PC-3 (cell line): ENCODE results near the gene FRK. TPM values are rescaled to one million over a fixed set of nuclear protein-coding genes. Genes with fewer than 3 reads are reported as not detected.
A peak's percentile ranks its signal among the peaks of the same experiment; 100 is the strongest.

ENCODE experiments used
- ATAC-seq: fragments of 200-7000 bp; cut with Tn5 transposase; 2 replicates; pipeline ENCODE4 v1.9.1; 2020; ENCODE audit warnings: mild to moderate bottlenecking, moderate library complexity
- BruUV-seq: library from RNA; stranded (reverse); fragments of 400-500 nt; replicated peaks from 2 replicates; lab custom pipeline; 2021; lab: Mats Ljungman, UMichigan
- CTCF ChIA-PET: fragments of 300-600 bp; sonication (Branson Sonifier 250); formaldehyde crosslinking; loops from one replicate; lab custom pipeline; 2022; ENCODE audit warnings: antibody characterized with exemption; lab: Charles Lee
- POLR2A ChIA-PET: fragments of 300-600 bp; sonication (Branson Sonifier 250); formaldehyde crosslinking; loops from one replicate; lab custom pipeline; 2022; ENCODE audit warnings: antibody characterized with exemption; ENCODE audit not compliant: unreplicated experiment; lab: Charles Lee
- DNase-seq: peaks from one replicate; pipeline ENCODE4 v3.0.0-alpha.2; 2015
- H2AFZ ChIP-seq: fragments of 300-600 bp; sonication (generic); 2 replicates; pipeline ENCODE4 v1.6.0; 2016; ENCODE audit warnings: antibody characterized with exemption, low read length
- H3F3A ChIP-seq: fragments of 300-600 bp; sonication (generic); one replicate; pipeline ENCODE4 v1.6.0; 2017; ENCODE audit warnings: antibody characterized with exemption, low read length, control low read depth, mild to moderate bottlenecking; ENCODE audit not compliant: unreplicated experiment
- H3K27ac ChIP-seq: fragments of 300-600 bp; sonication (generic); 2 replicates; pipeline ENCODE4 v1.5.1; 2016; ENCODE audit warnings: mild to moderate bottlenecking, low read length
- H3K27me3 ChIP-seq: fragments of 300-600 bp; sonication (generic); 2 replicates; pipeline ENCODE4 v1.6.1; 2016; ENCODE audit warnings: low read length, mixed read lengths
- H3K36me3 ChIP-seq: fragments of 300-600 bp; sonication (generic); 2 replicates; pipeline ENCODE4 v1.6.1; 2016; ENCODE audit warnings: low read depth, mixed run types, low read length, mixed read lengths
- H3K4me1 ChIP-seq: fragments of 300-600 bp; sonication (generic); 2 replicates; pipeline ENCODE4 v1.5.1; 2016; ENCODE audit warnings: low read length; ENCODE audit not compliant: insufficient read depth
- H3K4me2 ChIP-seq: fragments of 300-600 bp; sonication (generic); 2 replicates; pipeline ENCODE4 v1.6.0; 2016; ENCODE audit warnings: low read length
- H3K4me3 ChIP-seq: fragments of 300-600 bp; sonication (generic); 2 replicates; pipeline ENCODE4 v1.5.1; 2016; ENCODE audit warnings: mild to moderate bottlenecking, low read length, mixed read lengths
- H3K79me2 ChIP-seq: fragments of 300-600 bp; sonication (generic); 2 replicates; pipeline ENCODE4 v1.6.1; 2017; ENCODE audit warnings: low read length, mixed read lengths
- H3K9ac ChIP-seq: fragments of 300-600 bp; sonication (generic); 2 replicates; pipeline ENCODE4 v1.6.0; 2016; ENCODE audit warnings: mild to moderate bottlenecking, low read length
- H3K9me2 ChIP-seq: fragments of 300-600 bp; sonication (generic); replicated peaks from 2 replicates; pipeline ENCODE4 v1.6.1; 2016; ENCODE audit warnings: mixed run types, low read length, mixed read lengths
- H3K9me3 ChIP-seq: fragments of 300-600 bp; sonication (generic); 2 replicates; pipeline ENCODE4 v1.6.1; 2016; ENCODE audit warnings: low read length, mixed read lengths
- H4K20me1 ChIP-seq: fragments of 300-600 bp; sonication (generic); 2 replicates; pipeline ENCODE4 v1.6.1; 2016; ENCODE audit warnings: low read length, mixed read lengths
- CTCF ChIP-seq: fragments of 300-600 bp; sonication (generic); conservative IDR thresholded peaks from 2 replicates; pipeline ENCODE4 v1.5.1; 2017; ENCODE audit warnings: antibody characterized with exemption, low read depth, mild to moderate bottlenecking, low read length
- EZH2 ChIP-seq: fragments of 300-600 bp; sonication (generic); IDR thresholded peaks from one replicate; pipeline ENCODE4 v1.6.1; 2017; ENCODE audit warnings: antibody characterized with exemption, mild to moderate bottlenecking, low read length; ENCODE audit not compliant: unreplicated experiment
- EZH2phosphoT487 ChIP-seq: fragments of 300-600 bp; sonication (generic); IDR thresholded peaks from 2 replicates; pipeline ENCODE4 v1.6.1; 2018; ENCODE audit warnings: mild to moderate bottlenecking, antibody characterized with exemption, low read length, borderline replicate concordance
- intact Hi-C: fragments of 100-400 bp; cut with micrococcal nuclease; formaldehyde crosslinking; loops from 2 replicates; pipeline ENCODE4 v1.9.0; 2023
- total RNA-seq: library from RNA; depleted of rRNA; stranded (reverse); fragments of >200 nt; gene quantifications from 2 replicates; pipeline ENCODE4 v1.2.3, GENCODE V29; 2014

Gene FRK
- total RNA-seq, 1 experiment from 2014 or later: 0.66 TPM

- Histone ChIP-seq H3K9me3 (no peaks in the 10 kb centered on the region), H3K27ac (no peak overlapping the region), H4K20me1 (no peaks in the 10 kb centered on the region), H3K4me1 (peaks cover 29% of the 10 kb centered on the region), H3K4me2 (no peak overlapping the region), H3K27me3 (no peaks in the 10 kb centered on the region), H3K9me2 (no peaks in the 10 kb centered on the region), H3F3A (no peaks in the 10 kb centered on the region), H3K36me3 (no peaks in the 10 kb centered on the region), H2AFZ (no peak overlapping the region), H3K79me2 (no peaks in the 10 kb centered on the region), H3K9ac (no peak overlapping the region), H3K4me3 (no peak overlapping the region)
- ChIA-PET CTCF (no interaction called here), POLR2A (no interaction called here)
- intact Hi-C loops: loop anchor here (5.0 kb wide), 1 partner anchor 44 kb away; no protein-coding TSS in a partner anchor
- TF ChIP-seq EZH2phosphoT487 (no peak), EZH2 (no peak), CTCF (no peak)
- no TSS peak for BruUV-seq
- ATAC-seq (peak; percentile 47), DNase-seq (peak; percentile 22)
Measured at GRCh38 chr6:116027801-116028200, 32.9 kb downstream of the FRK start.

- no peaks in the 10 kb centered on the region for H4K20me1 ChIP-seq
- no peaks in the 10 kb centered on the region for H3K79me2 ChIP-seq
- POLR2A ChIA-PET: no interaction called here
- no peak overlapping the region for H3K9ac ChIP-seq
- DNase-seq (peak; percentile 63), ATAC-seq (peak; percentile 55)
- H2AFZ ChIP-seq: no peak overlapping the region
- no peaks in the 10 kb centered on the region for H3K27me3 ChIP-seq
- H3K4me2 ChIP-seq: peak overlapping the region; percentile 31; the same call in 1 of the 2 replicates
- TF ChIP-seq EZH2phosphoT487 (no peak), EZH2 (no peak), CTCF (no peak)
- peak overlapping the region; percentile 37 for H3K27ac ChIP-seq
- no peak overlapping the region for H3K4me3 ChIP-seq
- H3K9me3 ChIP-seq: no peaks in the 10 kb centered on the region
- intact Hi-C loops: loop anchor here (5.0 kb wide), 1 partner anchor 47 kb away; no protein-coding TSS in a partner anchor
- no peaks in the 10 kb centered on the region for H3F3A ChIP-seq
- no peaks in the 10 kb centered on the region for H3K9me2 ChIP-seq
- no TSS peak for BruUV-seq
- H3K36me3 ChIP-seq: no peaks in the 10 kb centered on the region
- H3K4me1 ChIP-seq: peaks cover 33% of the 10 kb centered on the region
- CTCF ChIA-PET: no interaction called here
Measured at GRCh38 chr6:116025405-116025804, 35.3 kb downstream of the FRK start.

GRCh38 chr6:116022841-116023445 lies 37.7 kb downstream of the FRK start:
- H3K4me2 ChIP-seq: no peak overlapping the region
- CTCF ChIA-PET: interaction anchor here (0.6 kb wide), 1 partner anchor 89 kb away, joined by 3 read pairs; no protein-coding TSS in a partner anchor
- ATAC-seq: no peak

More at GRCh38 chr6:116022841-116023445, 37.7 kb downstream of the FRK start:
- Histone ChIP-seq H3K9ac (no peak overlapping the region), H3F3A (no peaks in the 10 kb centered on the region), H3K4me1 (peaks cover 29% of the 10 kb centered on the region), H3K9me2 (no peaks in the 10 kb centered on the region), H3K4me3 (no peak overlapping the region), H3K27ac (no peak overlapping the region), H3K9me3 (no peaks in the 10 kb centered on the region), H3K79me2 (no peaks in the 10 kb centered on the region), H3K36me3 (no peaks in the 10 kb centered on the region), H4K20me1 (no peaks in the 10 kb centered on the region), H2AFZ (no peak overlapping the region), H3K27me3 (no peaks in the 10 kb centered on the region)
- DNase-seq: peak; percentile 17
- TF ChIP-seq CTCF (no peak), EZH2phosphoT487 (no peak), EZH2 (no peak)
- POLR2A ChIA-PET: no interaction called here
- intact Hi-C loops: no loop called here
- no TSS peak for BruUV-seq
